GM19351 (cell line): ENCODE measurements around the gene GSS.

Source experiments
- ATAC-seq: cut with Tn5 transposase; IDR thresholded peaks from one replicate; pipeline ENCODE4 v1.9.1; 2021; ENCODE audit warnings: mild to moderate bottlenecking, moderate library complexity; ENCODE audit not compliant: unreplicated experiment

Gene GSS

GRCh38 chr20:34949120-34949519 lies 6.5 kb downstream of the GSS start:
- ATAC-seq = no peak

- ATAC-seq = no peak
Observed at GRCh38 chr20:34948030-34948429, 7.6 kb downstream of the GSS start.

GRCh38 chr20:34947336-34947735 lies 8.3 kb downstream of the GSS start:
- ATAC-seq = no peak

- ATAC-seq = no peak
Observed at GRCh38 chr20:34946661-34947060, 8.9 kb downstream of the GSS start.

GRCh38 chr20:34945315-34946077 lies 10.1 kb downstream of the GSS start:
- no peak for ATAC-seq

GRCh38 chr20:34943808-34944567 lies 11.6 kb downstream of the GSS start:
- ATAC-seq = no peak

- no peak for ATAC-seq
Observed at GRCh38 chr20:34942301-34942700, 13.3 kb downstream of the GSS start.

GRCh38 chr20:34941226-34941625 lies 14.4 kb downstream of the GSS start:
- no peak for ATAC-seq

- ATAC-seq = no peak
Observed at GRCh38 chr20:34940081-34940481, 15.5 kb downstream of the GSS start.

GRCh38 chr20:34938466-34939163 lies 17.0 kb downstream of the GSS start:
- ATAC-seq = no peak

- no peak for ATAC-seq
Observed at GRCh38 chr20:34931771-34932170, 23.8 kb downstream of the GSS start.

- ATAC-seq = no peak
Observed at GRCh38 chr20:34928411-34928810, 27.2 kb downstream of the GSS start.

GRCh38 chr20:34927736-34928135 lies 27.9 kb downstream of the GSS start:
- ATAC-seq = no peak

GRCh38 chr20:34926581-34926980 lies 29.0 kb downstream of the GSS start:
- ATAC-seq = no peak

- ATAC-seq = no peak
Observed at GRCh38 chr20:34925981-34926380, 29.6 kb downstream of the GSS start.

- no peak for ATAC-seq
Observed at GRCh38 chr20:34925341-34925740, 30.3 kb downstream of the GSS start.

- no peak for ATAC-seq
Observed at GRCh38 chr20:34923414-34923813, 32.2 kb downstream of the GSS start.

GRCh38 chr20:34922654-34923381 lies 32.8 kb downstream of the GSS start:
- ATAC-seq = no peak

GRCh38 chr20:34921436-34921835 lies 34.2 kb downstream of the GSS start:
- ATAC-seq = no peak

GRCh38 chr20:34920055-34920454 lies 35.6 kb downstream of the GSS start:
- ATAC-seq = no peak

- ATAC-seq = no peak
Observed at GRCh38 chr20:34916774-34917354, 38.7 kb downstream of the GSS start.
